ENCODE measurements around the gene RGS6.

DNA sequence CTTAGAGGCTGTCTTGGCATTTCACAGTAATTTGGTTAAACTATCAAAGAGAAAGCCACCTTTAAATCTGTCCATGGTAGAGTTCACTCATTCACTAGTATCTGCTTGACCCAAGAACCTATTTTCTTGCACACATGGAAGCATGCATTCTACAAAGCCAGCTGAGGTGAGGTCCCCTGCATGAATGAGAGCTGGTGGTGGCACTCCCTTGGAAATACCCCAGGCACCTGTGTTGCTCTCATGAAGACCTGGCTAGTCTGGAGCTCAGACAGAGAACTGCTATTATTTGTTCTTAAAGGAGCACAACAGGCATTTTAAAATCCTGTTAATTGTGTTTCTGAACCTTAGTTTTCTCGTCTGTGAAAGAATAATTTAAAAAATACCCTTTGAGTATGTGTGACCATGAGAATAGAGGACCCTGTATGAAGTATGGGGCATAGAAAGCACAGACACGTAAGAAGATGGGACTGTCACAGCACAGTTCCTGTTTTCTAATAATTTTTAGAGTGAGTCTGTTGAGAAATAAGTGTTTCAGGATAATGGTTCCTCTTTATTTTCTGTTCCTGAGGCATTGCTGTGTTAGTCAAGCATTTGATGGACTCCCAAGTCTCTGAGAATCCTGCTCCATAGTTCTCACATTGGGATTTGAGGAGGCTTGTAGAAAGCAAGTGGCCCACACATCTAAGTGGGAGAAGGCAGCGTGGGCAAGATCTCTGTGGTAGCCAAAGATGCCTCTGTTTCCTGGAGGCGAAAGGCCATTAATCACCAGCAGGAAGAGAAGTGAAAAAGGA, 10.9 kb downstream of the RGS6 start:
- TF ChIP-seq EZH2 (IDR thresholded peaks at IDR 0.05; ENCODE audit: borderline replicate concordance, low read length) = no peak
- TF ChIP-seq, protein P1, sequence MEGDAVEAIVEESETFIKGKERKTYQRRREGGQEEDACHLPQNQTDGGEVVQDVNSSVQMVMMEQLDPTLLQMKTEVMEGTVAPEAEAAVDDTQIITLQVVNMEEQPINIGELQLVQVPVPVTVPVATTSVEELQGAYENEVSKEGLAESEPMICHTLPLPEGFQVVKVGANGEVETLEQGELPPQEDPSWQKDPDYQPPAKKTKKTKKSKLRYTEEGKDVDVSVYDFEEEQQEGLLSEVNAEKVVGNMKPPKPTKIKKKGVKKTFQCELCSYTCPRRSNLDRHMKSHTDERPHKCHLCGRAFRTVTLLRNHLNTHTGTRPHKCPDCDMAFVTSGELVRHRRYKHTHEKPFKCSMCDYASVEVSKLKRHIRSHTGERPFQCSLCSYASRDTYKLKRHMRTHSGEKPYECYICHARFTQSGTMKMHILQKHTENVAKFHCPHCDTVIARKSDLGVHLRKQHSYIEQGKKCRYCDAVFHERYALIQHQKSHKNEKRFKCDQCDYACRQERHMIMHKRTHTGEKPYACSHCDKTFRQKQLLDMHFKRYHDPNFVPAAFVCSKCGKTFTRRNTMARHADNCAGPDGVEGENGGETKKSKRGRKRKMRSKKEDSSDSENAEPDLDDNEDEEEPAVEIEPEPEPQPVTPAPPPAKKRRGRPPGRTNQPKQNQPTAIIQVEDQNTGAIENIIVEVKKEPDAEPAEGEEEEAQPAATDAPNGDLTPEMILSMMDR (IDR thresholded peaks at IDR 0.05; ENCODE audit: low read length) = no peak

Measured in OCI-LY1 (cell line).